DMS53 treated with DMSO at 0.1 percent for 48 hours (cell line): ENCODE measurements around the gene ERC1.
A peak's percentile ranks its signal among the peaks of the same experiment; 100 is the strongest.

ENCODE experiments used
- DNase-seq: peaks from one replicate; lab custom pipeline; 2025; ENCODE audit not compliant: unreplicated experiment; lab: John Stamatoyannopoulos, UW

ERC1 gene

DNA sequence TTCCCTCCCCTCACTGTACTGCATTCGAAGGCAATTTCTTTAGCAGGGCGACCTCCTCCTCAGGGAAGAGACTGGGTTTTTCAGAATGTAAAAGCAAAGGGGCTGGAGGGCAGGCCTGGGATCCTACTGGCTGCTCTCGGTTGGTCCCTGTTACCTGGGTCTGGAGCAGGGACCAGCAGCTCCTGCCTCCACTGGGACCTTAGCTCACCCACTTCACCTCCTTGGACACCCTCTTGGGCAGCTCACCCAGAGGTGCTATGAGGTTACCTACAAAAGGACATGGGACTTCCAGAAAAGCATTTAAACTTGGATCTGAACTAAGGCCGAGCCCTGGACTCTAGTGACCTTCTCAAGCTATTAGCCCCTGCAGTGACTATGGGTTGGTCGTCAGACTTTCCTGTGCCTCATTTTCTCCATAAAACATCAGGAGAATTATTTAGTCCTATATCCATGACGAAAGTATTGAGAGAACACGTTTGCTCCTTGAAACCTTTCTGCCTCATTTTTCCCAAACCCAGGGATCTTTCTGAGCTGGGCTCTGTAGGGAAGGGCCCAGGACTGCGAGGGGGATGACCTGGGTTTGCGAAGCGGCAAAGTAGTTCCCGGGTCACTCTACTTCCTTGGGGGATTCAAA, 538.3 kb downstream of the ERC1 start:
- DNase-seq = no peak

DNA sequence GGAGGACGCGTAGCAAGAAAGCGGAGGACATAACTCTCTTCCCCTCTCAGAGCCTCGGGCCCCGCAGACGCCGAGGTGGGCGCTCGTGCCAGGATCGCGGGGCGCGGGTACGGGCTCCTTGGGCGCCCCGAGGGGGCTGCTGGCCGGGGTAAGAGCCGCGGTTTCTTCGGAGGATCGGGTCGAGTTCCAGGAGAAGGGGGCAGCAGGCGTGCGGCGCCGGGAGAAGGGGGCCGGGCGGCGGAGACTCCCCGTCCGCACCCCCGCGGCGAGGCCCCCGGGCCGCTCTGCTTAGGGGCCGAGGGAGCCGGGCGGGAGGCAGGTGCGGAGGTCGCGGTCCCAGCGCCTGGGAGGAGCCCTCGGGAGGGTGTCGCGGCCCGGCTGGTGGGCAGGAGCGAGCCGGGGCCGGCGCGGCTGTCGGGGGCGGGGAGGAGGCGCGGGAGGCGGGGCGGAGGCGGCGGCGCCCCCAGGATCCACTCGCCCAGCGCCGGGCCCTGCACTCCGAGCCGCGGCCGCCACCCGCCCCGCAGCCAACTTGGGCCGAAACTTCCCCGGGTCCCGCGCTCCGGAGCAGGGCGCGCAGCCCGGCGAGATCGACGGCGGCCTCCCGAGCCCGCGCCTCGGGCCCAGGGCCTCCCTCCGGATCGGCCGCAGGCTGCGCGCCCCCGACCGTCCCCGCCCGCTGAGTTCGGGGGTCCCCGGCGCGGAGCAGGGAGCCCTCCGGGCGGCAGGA, 539.0 kb downstream of the ERC1 start:
- DNase-seq = no peak

DNA sequence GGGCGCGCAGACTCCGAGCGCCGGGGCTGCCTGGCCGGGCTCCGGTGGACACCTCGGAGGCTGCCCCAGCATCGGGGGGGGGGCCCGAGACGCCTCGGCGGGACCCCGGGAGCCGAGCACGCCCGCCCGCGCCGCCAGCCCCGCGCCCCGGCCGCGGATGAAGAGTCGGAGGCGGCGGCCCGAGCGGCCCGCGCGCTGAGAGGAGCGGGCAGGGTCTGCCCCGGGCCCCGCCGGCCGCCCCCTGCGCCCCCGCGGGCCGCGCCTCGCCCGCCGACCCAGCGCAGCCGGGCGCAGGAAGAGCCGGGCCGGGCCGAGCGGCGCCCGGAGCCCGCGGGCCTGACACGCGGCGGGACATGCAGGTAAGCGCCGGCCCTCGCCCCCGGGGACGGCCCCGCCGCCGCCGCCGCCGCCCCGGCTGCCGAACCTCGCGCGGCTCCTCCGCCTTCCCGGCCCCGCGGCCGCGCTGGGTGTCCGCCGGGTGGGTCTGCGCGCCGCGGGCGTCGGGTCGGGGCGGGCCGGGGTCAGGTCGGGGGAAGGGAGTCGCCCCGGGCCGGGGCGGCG, 539.6 kb downstream of the ERC1 start:
- no peak for DNase-seq

DNA sequence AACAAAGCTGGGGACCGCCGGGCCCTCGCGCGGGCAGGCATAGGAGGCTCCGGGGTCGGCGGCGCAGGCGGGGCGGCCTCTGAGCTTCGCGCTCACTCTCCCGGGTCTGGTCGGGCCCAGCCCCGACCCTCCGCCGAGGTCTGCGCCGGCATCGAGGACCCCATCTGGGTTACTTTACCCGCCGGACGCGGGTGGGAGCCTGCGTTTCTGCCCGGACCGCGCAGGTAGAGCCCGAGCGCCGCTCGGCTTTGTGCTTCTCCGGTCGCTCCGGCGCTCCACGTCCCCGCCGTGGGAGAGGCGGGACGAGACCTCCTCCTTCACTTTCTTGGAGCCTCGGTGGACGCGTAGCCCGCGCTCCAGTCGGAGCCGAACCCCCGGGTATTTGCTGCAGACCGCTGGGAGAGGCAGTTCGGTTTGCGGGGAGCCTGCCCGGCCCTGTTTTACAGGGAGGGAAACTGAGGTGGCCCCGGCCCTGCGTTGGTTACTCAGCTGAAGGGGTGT, 540.2 kb downstream of the ERC1 start:
- DNase-seq = no peak

DNA sequence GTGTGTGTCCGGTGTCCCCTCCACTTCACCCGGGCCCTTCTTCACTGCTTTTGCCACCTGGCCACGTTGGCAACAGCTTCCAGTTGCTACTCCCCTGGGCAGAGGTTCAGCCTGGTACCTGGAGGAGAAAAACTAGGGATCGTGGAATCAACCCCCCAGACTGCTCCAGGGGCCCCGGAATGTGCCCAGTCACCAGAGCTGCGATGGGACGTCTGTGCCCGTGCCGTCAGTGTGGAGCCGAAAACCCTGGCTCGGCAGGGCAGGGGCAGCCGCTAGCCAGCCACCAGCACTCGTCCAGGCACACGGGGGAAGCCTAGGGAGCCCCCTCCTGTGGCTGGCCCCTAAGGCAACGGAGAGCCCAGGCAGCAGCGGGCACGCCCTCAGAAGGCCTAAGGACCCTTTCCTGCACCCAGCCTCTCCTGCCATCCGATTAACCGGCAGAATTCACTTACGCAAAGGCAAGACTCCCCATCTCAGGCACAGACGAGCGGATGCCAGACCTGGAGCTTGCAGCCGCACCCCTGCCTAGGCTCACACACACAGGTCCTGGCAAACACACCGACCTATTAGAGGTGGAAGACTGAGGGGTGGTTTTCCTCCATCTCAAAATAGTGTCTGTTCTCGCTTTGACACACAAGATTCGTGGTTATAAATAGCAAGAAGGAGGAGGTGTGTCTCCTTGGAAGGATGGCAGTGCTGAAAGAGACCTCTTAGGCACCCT, 540.8 kb downstream of the ERC1 start:
- DNase-seq = no peak

DNA sequence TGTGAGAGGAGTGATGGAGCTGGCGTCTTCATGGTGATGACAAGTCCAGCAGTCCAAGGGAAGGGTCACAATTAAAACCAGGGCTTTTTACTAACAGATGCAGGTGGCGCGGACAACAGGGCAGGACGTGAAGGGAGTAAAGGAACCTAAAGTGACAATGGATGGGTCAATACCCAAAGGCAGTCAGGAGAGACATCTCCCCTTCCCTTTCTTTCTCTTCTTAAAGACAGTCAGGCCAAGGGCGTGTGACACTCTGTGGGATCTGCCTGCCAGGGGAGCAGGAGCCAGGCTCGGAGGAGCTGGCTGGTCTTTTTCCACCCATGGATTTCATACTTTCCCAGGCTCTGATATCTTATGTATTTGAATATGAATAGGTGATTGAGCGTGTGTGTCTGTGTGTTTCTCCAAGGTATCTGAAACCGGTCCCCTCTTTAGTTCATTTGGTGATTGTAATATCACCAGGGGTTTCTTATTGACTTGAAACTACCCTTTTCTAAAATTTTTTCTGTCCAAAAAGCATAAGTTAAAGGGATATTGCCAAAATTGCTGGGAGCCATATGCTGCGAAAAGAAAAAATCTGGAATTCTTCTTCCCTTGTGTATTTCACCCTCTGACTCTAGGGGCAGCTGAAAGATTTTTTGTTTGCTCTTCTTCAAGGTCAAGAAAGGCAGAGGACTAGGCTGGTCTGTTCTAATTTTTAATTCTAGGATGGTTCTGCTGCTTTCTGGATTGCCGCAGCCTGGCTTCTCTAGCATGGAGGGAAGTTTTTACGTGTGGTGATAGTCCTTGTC, 541.5 kb downstream of the ERC1 start:
- DNase-seq = no peak

DNA sequence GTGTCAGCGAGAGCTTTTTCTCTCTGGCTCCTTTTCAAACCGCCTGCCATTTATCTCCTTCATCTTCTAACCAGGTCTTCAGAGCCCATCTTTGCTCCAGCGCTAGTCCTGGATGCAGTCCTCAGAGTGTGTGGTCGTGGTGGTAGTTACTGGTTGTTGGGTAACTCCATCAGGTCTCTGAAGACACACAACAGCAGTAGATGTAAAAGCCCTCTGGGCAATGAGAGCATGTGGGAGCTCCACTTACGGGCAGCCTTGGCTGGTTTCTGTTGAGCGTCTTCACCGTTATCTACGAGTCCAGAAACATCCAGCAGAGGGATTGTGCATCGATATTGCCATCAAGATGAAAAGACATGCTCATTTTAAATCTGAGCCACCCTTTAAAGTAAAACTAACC, 542.2 kb downstream of the ERC1 start:
- peak; percentile 24 for DNase-seq

DNA sequence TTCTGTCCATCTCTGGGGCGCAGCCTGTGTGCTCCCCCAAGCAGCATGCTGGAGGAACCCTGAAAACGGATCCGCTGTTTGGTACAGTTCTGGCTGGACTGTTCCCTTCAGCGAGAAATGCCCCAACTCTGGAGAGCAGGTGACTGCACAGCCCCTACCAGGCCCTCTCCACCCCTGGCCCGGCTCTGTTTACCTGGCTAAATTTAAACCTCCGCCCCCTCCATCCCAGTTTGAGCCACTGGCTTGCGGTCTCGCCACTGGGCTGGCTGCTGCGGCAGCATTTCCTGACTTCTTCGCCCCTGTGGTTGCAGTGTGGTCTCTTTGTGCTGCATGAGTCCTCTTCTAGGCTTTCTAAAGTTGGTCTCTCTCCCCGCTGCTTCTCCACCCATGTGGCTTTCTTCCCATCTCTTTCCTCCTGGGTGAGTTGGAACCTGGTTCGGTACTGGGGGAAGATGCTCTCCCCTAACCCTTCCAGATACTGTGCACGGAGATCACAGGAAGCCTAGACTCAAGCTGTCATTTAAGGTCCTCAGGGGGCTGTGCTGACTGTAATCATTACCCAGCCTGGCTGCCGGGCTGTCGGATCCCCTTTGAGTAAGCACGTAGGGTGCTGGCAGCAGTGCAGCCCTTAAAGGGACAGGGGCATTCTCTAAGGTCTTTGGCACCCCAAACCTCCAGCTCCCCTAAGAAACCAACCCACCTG, 542.7 kb downstream of the ERC1 start:
- no peak for DNase-seq

DNA sequence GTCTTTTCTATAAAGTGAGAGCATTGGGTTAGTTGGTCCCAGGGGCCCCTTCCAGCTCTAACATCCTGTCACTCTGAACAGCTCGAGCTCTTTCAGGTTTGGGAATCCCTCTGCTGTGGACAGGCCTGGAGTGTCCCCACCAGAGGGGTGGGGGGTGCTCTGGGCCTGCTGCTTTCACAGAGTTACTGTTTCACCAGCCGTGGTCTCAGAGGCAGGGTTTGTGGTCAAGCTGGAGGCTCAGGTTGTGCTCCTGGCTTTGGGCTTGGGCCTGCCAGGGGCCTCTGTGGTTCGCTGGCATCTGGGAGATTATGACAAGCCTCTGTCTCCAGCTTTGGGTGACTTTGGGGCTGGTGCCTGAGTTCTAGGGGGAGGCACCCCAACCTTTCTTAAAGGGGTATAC, 543.7 kb downstream of the ERC1 start:
- DNase-seq = no peak

DNA sequence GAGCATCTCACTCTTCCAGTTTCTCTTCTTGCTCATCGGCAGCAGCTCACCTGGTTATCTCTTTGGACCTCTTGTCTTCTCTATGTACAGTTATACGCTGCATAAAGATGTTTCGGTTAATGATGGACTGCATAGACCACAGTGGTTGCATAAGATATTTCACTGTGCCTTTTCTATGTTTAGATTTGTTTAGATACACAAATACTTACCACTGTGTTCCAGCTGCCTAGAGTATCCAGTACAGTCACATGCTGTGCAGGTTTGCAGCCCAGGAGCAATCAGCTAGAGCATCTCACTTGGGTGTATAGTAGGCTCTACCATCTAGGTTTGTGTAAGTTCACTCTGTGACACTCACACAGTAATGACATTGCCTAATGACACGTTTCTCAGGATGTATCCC, 545.8 kb downstream of the ERC1 start:
- DNase-seq = no peak

DNA sequence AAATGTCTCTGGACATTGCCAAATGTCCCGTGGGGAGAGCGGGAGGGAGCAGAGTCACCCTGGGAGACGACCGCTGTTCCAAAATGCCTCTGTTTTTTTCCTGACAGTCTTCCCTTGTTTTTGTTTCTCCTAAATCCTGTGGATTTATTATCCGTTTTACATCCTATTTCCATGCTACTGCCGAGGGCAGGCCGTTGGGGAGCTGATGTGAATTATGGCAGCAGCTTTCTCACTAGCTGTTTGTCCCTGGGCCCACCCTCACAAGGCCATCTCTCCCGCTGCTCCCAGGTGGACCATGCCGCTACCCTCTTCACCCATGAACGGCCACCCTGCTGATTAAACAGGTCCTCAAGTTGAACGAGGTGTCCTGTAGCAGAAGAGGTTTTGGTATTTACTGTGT, 548.1 kb downstream of the ERC1 start:
- DNase-seq = no peak

DNA sequence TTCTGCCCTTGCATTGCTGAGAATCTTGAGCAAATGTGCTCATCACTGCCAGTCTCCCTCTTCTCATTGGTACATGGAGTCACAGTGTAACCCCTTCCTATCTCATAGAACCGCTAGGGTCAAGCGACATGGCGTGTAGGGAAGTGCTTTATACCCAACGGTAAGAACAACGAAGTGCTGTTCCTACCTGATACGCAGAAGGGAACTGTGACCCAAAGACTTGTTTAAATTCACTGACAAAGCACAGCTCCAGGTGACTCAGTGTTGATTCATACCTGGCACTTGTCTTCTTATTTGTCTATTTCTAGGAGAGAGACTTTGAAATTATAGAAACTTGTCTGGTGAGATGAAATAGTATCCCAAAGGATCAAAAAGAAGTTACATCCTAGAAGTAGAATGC, 549.7 kb downstream of the ERC1 start:
- peak; percentile 90 for DNase-seq

DNA sequence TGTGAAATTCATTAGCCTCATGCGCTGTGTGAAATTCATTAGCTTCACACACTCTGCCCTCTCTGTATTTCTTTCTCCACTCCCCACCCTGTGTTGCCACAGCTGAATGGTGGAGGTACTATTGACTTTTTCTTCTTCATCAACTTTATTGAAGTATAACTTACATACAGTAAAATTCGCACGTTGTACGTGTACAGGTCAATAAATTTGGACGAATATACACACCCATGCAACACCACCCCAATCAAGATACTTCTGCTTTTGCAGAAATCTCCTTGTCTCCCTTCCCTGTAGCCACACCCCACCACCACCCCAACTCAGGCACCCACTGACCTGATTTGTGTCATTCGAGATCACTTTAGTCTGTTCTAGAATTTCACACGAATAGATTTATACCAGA, 551.6 kb downstream of the ERC1 start:
- no peak for DNase-seq

DNA sequence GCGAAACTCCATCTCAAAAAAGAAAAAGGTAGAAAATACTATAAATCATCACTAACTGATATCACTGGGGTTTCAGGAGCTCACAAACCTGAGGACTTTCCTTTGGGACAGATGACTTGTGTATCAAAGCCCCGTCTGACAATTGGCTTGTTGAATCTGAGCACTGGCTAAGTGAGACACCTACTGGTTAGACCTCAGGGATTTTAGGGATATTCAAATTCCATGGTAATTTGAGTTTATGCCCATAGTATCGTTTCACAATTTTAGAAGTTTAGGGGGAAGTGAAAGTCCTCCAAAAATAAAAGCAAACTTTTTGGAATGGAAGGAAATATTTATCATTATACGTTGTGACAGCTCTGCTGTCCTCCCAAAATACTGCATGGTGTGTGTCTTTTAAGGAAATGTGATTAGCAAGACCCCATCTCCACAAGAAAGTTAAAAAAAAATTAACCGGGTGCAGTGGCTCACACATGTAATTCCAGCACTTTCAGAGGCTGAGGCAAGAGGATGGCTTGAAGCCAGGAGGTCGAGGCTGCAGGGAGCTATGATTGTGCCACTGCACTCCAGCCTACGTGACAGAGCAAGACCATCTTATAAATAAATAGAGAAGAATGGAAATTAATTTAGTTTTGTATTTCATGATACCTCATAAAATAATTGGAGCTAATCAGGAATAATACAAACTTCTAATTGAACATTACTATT, 554.1 kb downstream of the ERC1 start:
- peak; percentile 49 for DNase-seq
